Measurements from ENCODE around the gene DDB1. TPM values are rescaled to one million over a fixed set of nuclear protein-coding genes. Genes with fewer than 3 reads are reported as not detected.

The DDB1 gene
- total RNA-seq, 2 donors from 2014 or later, result 244 to 251 TPM

Other genes starting within 250 kb of the DDB1 start
- not detected for gene CD5, start 230.6 kb downstream of the DDB1 start, total RNA-seq
- 10 to 100 TPM; 23.9 to 26.7 TPM for gene VPS37C, start 171.7 kb downstream of the DDB1 start, total RNA-seq
- not detected for gene PGA3, start 129.6 kb downstream of the DDB1 start, total RNA-seq
- gene PGA4, start 110.8 kb downstream of the DDB1 start, total RNA-seq, result under 1 TPM in 1 of 2 donors, not detected in 1; 0.62 TPM
- gene PGA5, start 91.9 kb downstream of the DDB1 start, total RNA-seq, result under 1 TPM; 0.75 to 0.93 TPM
- gene VWCE, start 37.8 kb downstream of the DDB1 start, total RNA-seq, result 10 to 100 TPM in 1 of 2 donors, 1 to 10 TPM in 1; 7.2 to 13.3 TPM
- 100 to 1,000 TPM in 1 of 2 donors, 10 to 100 TPM in 1; 93.7 to 116 TPM for gene TKFC, start 123 bp upstream of the DDB1 start, total RNA-seq
- gene CYB561A3, start 28.8 kb upstream of the DDB1 start, total RNA-seq, result 10 to 100 TPM; 17.3 to 22.8 TPM
- gene TMEM138, start 29.3 kb upstream of the DDB1 start, total RNA-seq, result 10 to 100 TPM; 26.5 to 29.3 TPM
- 10 to 100 TPM; 22.6 to 26.6 TPM for gene TMEM216, start 59.5 kb upstream of the DDB1 start, total RNA-seq
- 100 to 1,000 TPM; 108 to 117 TPM for gene CPSF7, start 96.9 kb upstream of the DDB1 start, total RNA-seq
- 10 to 100 TPM; 41.4 to 45.4 TPM for gene SDHAF2, start 97.0 kb upstream of the DDB1 start, total RNA-seq
- under 1 TPM; 0.11 to 0.69 TPM for gene LRRC10B, start 175.6 kb upstream of the DDB1 start, total RNA-seq
- gene SYT7, start 248.0 kb upstream of the DDB1 start, total RNA-seq, result 1 to 10 TPM; 2.0 to 3.4 TPM